Astrocyte (in vitro differentiated cells and primary cell): ENCODE measurements around the gene LRG1. TPM values are rescaled to one million over a fixed set of nuclear protein-coding genes. Genes with fewer than 3 reads are reported as not detected.

Source experiments
- DNase-seq: peaks from one replicate; pipeline ENCODE4 v3.0.0-alpha.2; 2010; ENCODE audit warnings: low read depth
- FAIRE-seq: peaks from 2 replicates; lab custom pipeline; 2011; peaks lifted over from hg19 to GRCh38; lab: Jason Lieb, UNC
- H2AFZ ChIP-seq: 2 replicates; pipeline ENCODE4 v1.6.0; 2012; ENCODE audit warnings: low read depth, low read length, inconsistent platforms
- H3K27ac ChIP-seq: 2 replicates; pipeline ENCODE4 v1.5.1; 2011; ENCODE audit warnings: low read depth, low read length, inconsistent platforms
- H3K27me3 ChIP-seq: 2 replicates; pipeline ENCODE4 v1.6.0; 2011; ENCODE audit warnings: low read length, inconsistent platforms; ENCODE audit not compliant: insufficient read depth
- H3K36me3 ChIP-seq: 2 replicates; pipeline ENCODE4 v1.5.1; 2011; ENCODE audit warnings: low read length, inconsistent platforms; ENCODE audit not compliant: insufficient read depth
- H3K4me1 ChIP-seq: 2 replicates; pipeline ENCODE4 v1.5.1; 2011; ENCODE audit warnings: low read length, inconsistent platforms; ENCODE audit not compliant: insufficient read depth
- H3K4me2 ChIP-seq: 2 replicates; pipeline ENCODE4 v1.6.0; 2012; ENCODE audit warnings: low read length, inconsistent platforms
- H3K4me3 ChIP-seq: 2 replicates; pipeline ENCODE4 v1.5.1; 2011; ENCODE audit warnings: low read depth, mild to moderate bottlenecking, low read length, inconsistent platforms; ENCODE audit not compliant: insufficient read depth
- H3K79me2 ChIP-seq: 2 replicates; pipeline ENCODE4 v1.6.0; 2012; ENCODE audit warnings: mild to moderate bottlenecking, low read length, inconsistent platforms; ENCODE audit not compliant: insufficient read depth
- H3K9ac ChIP-seq: 2 replicates; pipeline ENCODE4 v1.6.0; 2012; ENCODE audit warnings: mild to moderate bottlenecking, low read length, inconsistent platforms
- H3K9me3 ChIP-seq: 2 replicates; pipeline ENCODE4 v1.5.1; 2012; ENCODE audit warnings: low read depth, mild to moderate bottlenecking, low read length, inconsistent platforms; ENCODE audit not compliant: insufficient read depth
- H4K20me1 ChIP-seq: 2 replicates; pipeline ENCODE4 v1.6.0; 2012; ENCODE audit warnings: low read length, inconsistent platforms; ENCODE audit not compliant: insufficient read depth
- H3K27ac Mint-ChIP-seq: one replicate; pipeline ENCODE4 v1.8.0; 2021; ENCODE audit warnings: mild to moderate bottlenecking, mixed read lengths; ENCODE audit not compliant: unreplicated experiment
- H3K27me3 Mint-ChIP-seq: one replicate; pipeline ENCODE4 v1.8.0; 2021; ENCODE audit warnings: low read depth, mixed read lengths; ENCODE audit not compliant: unreplicated experiment
- H3K36me3 Mint-ChIP-seq: one replicate; pipeline ENCODE4 v1.8.0; 2021; ENCODE audit warnings: low read depth, mixed read lengths; ENCODE audit not compliant: unreplicated experiment
- H3K4me1 Mint-ChIP-seq: one replicate; pipeline ENCODE4 v1.8.0; 2021; ENCODE audit warnings: low read depth, mixed read lengths; ENCODE audit not compliant: unreplicated experiment
- H3K4me3 Mint-ChIP-seq: one replicate; pipeline ENCODE4 v1.8.0; 2021; ENCODE audit warnings: mild to moderate bottlenecking, moderate library complexity, mixed read lengths; ENCODE audit not compliant: unreplicated experiment
- H3K9me3 Mint-ChIP-seq: one replicate; pipeline ENCODE4 v1.8.0; 2021; ENCODE audit warnings: mild to moderate bottlenecking, mixed read lengths; ENCODE audit not compliant: unreplicated experiment
- EZH2 ChIP-seq: IDR thresholded peaks from 2 replicates; pipeline ENCODE4 v1.6.1; 2012; ENCODE audit warnings: mild to moderate bottlenecking, low read length, inconsistent platforms; ENCODE audit not compliant: insufficient read depth
- total RNA-seq: library from RNA; stranded (reverse); gene quantifications from 2 replicates; pipeline ENCODE4 v1.2.1, GENCODE V29; 2021
- TF ChIP-seq, protein P1 (sequence below): IDR thresholded peaks from 2 replicates; pipeline ENCODE4 v1.5.1; 2011; ENCODE audit warnings: low read depth, mild to moderate bottlenecking, inconsistent platforms, low read length, moderate library complexity; ENCODE audit not compliant: insufficient read depth

The LRG1 gene
- total RNA-seq, 1 donor from 2014 or later = 0.14 TPM

GRCh38 chr19:4521170-4521887 is 18.5 kb downstream of the LRG1 start:
- no peak overlapping the region for H3K27ac Mint-ChIP-seq
- H3K79me2 ChIP-seq = no peaks in the 10 kb centered on the region
- H3K27me3 Mint-ChIP-seq = peaks cover 23% of the 10 kb centered on the region
- DNase-seq = no peak
- FAIRE-seq = no peak
- no peaks in the 10 kb centered on the region for H3K9me3 ChIP-seq
- H3K27ac ChIP-seq = no peak overlapping the region
- no peaks in the 10 kb centered on the region for H3K27me3 ChIP-seq
- no peak overlapping the region for H3K4me3 Mint-ChIP-seq
- H3K4me1 ChIP-seq = no peaks in the 10 kb centered on the region
- H3K9ac ChIP-seq = no peak overlapping the region
- peaks cover 6% of the 10 kb centered on the region for H3K4me1 Mint-ChIP-seq
- H4K20me1 ChIP-seq = no peaks in the 10 kb centered on the region
- H2AFZ ChIP-seq = no peak overlapping the region
- no peaks in the 10 kb centered on the region for H3K36me3 Mint-ChIP-seq
- H3K4me2 ChIP-seq = no peak overlapping the region
- H3K9me3 Mint-ChIP-seq = peaks cover 3% of the 10 kb centered on the region
- H3K36me3 ChIP-seq = no peaks in the 10 kb centered on the region
- TF ChIP-seq, protein P1, sequence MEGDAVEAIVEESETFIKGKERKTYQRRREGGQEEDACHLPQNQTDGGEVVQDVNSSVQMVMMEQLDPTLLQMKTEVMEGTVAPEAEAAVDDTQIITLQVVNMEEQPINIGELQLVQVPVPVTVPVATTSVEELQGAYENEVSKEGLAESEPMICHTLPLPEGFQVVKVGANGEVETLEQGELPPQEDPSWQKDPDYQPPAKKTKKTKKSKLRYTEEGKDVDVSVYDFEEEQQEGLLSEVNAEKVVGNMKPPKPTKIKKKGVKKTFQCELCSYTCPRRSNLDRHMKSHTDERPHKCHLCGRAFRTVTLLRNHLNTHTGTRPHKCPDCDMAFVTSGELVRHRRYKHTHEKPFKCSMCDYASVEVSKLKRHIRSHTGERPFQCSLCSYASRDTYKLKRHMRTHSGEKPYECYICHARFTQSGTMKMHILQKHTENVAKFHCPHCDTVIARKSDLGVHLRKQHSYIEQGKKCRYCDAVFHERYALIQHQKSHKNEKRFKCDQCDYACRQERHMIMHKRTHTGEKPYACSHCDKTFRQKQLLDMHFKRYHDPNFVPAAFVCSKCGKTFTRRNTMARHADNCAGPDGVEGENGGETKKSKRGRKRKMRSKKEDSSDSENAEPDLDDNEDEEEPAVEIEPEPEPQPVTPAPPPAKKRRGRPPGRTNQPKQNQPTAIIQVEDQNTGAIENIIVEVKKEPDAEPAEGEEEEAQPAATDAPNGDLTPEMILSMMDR = no peak
- no peak for TF ChIP-seq EZH2
- H3K4me3 ChIP-seq = no peak overlapping the region

GRCh38 chr19:4519521-4520277 is 20.1 kb downstream of the LRG1 start:
- H3K27me3 ChIP-seq = no peaks in the 10 kb centered on the region
- TF ChIP-seq, protein P1 = no peak
- no peak for TF ChIP-seq EZH2
- peaks cover 29% of the 10 kb centered on the region for H3K27me3 Mint-ChIP-seq
- no peak overlapping the region for H3K9ac ChIP-seq
- peaks cover 3% of the 10 kb centered on the region for H3K9me3 Mint-ChIP-seq
- no peak overlapping the region for H3K27ac ChIP-seq
- H3K4me2 ChIP-seq = no peak overlapping the region
- H3K36me3 Mint-ChIP-seq = no peaks in the 10 kb centered on the region
- no peaks in the 10 kb centered on the region for H4K20me1 ChIP-seq
- H3K4me3 Mint-ChIP-seq = no peak overlapping the region
- no peaks in the 10 kb centered on the region for H3K36me3 ChIP-seq
- no peaks in the 10 kb centered on the region for H3K79me2 ChIP-seq
- peaks cover 6% of the 10 kb centered on the region for H3K4me1 Mint-ChIP-seq
- H2AFZ ChIP-seq = no peak overlapping the region
- no peaks in the 10 kb centered on the region for H3K4me1 ChIP-seq
- DNase-seq (no peak), FAIRE-seq (no peak)
- no peak overlapping the region for H3K27ac Mint-ChIP-seq
- no peak overlapping the region for H3K4me3 ChIP-seq
- H3K9me3 ChIP-seq = no peaks in the 10 kb centered on the region

DNA sequence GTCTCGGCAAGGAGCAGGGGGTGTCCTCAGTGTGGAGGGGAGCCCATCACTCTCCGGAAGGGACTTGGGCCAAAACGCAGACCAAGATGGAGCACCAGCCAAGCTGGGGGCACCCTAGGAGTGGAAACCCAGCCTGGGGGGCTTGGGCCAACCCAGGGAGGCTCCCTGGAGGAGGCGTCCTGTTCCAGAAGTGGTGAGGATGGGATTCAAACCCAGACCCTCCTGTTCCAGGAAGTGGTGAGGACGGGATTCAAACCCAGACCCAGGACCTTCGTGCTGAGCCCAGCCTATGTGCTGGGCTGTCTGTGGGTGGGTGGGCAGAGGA is 20.7 kb downstream of the LRG1 start:
- Histone ChIP-seq H3K27me3 (no peaks in the 10 kb centered on the region), H3K27ac (no peak overlapping the region), H3K9me3 (no peaks in the 10 kb centered on the region), H3K36me3 (no peaks in the 10 kb centered on the region), H3K4me3 (no peak overlapping the region), H3K79me2 (no peaks in the 10 kb centered on the region), H3K4me1 (no peaks in the 10 kb centered on the region), H3K4me2 (no peak overlapping the region), H2AFZ (no peak overlapping the region), H4K20me1 (no peaks in the 10 kb centered on the region), H3K9ac (no peak overlapping the region)
- Mint-ChIP-seq H3K36me3 (no peaks in the 10 kb centered on the region), H3K4me3 (no peak overlapping the region), H3K27ac (no peak overlapping the region), H3K4me1 (peaks cover 6% of the 10 kb centered on the region), H3K9me3 (peaks cover 3% of the 10 kb centered on the region), H3K27me3 (peaks cover 29% of the 10 kb centered on the region)
- DNase-seq = no peak
- FAIRE-seq = no peak
- TF ChIP-seq, protein P1 = no peak
- TF ChIP-seq EZH2 = no peak
